Natural killer cell treated with Interleukin-12 subunit alpha and Interleukin-12 subunit beta and Interleukin-15 and Interleukin-18, amount 100 ng/mL, for 72 hours (primary cell): Measurements from ENCODE around the gene YARS2. TPM values are rescaled to one million over a fixed set of nuclear protein-coding genes. Genes with fewer than 3 reads are reported as not detected.
"Not testable (repeated sequence)": the region's sequence is repeated elsewhere in the genome, so short reads cannot be mapped to it uniquely, and the experiment has no call there.

ENCODE experiments used
- ATAC-seq, 2 donors: fragments of 150-1000 bp; cut with Tn5 transposase in 1 of 2; sonication (Bioruptor Pico), chemical (Tn5 transposase) in 1 of 2; 2 replicates each; pipeline ENCODE4 v1.10.0; 2021
- DNase-seq: peaks from one replicate; pipeline ENCODE4 v3.0.0; 2022; ENCODE audit warnings: low spot score
- H3K27ac Mint-ChIP-seq, 2 donors: 1 replicate in 1 of 2; 2 replicates in 1 of 2; pipeline ENCODE4 v1.8.0; 2022; ENCODE audit warnings: mixed read lengths in 2 of 2, mild to moderate bottlenecking in 1 of 2, moderate library complexity in 1 of 2
- H3K27me3 Mint-ChIP-seq, 2 donors: 1 replicate in 1 of 2; 2 replicates in 1 of 2; pipeline ENCODE4 v1.8.0; 2022; ENCODE audit warnings: mixed read lengths in 2 of 2
- H3K36me3 Mint-ChIP-seq: one replicate; pipeline ENCODE4 v1.8.0; 2022; ENCODE audit warnings: mixed read lengths
- H3K4me1 Mint-ChIP-seq, 2 donors: 1 replicate in 1 of 2; 2 replicates in 1 of 2; pipeline ENCODE4 v1.8.0; 2022; ENCODE audit warnings: low read depth in 2 of 2, mixed read lengths in 2 of 2, mild to moderate bottlenecking in 1 of 2
- H3K4me3 Mint-ChIP-seq: one replicate; pipeline ENCODE4 v1.8.0; 2022; ENCODE audit warnings: mixed read lengths
- H3K9me3 Mint-ChIP-seq: 2 replicates; pipeline ENCODE4 v1.8.0; 2022; ENCODE audit warnings: mixed read lengths
- total RNA-seq, 2 donors: library from RNA; stranded (reverse); gene quantifications; one replicate each; pipeline ENCODE4 v1.2.3, GENCODE V29; 2022

The YARS2 gene
- total RNA-seq, 2 donors from 2014 or later = 21.9 to 23.6 TPM

DNA sequence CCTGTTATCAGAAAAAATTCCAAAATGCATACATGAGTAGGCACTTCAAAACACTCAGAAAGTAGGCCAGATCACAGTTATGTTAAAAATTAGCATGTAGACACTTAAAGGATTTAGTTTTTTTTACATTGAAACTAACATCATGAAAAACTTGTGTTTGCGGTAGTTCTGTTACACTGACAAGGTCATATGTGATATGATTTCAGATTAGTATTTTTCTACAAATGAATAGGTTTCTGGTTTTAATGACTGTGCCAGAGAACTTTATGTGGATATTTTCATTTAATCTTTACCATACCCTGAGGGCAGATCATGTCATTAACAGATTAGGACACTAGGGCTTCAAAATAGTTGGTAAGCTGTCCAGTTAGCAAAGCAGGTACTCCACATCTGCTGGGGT, 20.7 kb downstream of the YARS2 start:
- ATAC-seq = no peak
- H3K27ac Mint-ChIP-seq = no peak overlapping the region
- peaks cover 21% of the 10 kb centered on the region for H3K36me3 Mint-ChIP-seq
- peaks cover 0 to 4% of the 10 kb centered on the region in 2 donors for H3K4me1 Mint-ChIP-seq
- no peaks in the 10 kb centered on the region for H3K9me3 Mint-ChIP-seq
- no peaks in the 10 kb centered on the region for H3K27me3 Mint-ChIP-seq
- H3K4me3 Mint-ChIP-seq = no peak overlapping the region
- no peak for DNase-seq

DNA sequence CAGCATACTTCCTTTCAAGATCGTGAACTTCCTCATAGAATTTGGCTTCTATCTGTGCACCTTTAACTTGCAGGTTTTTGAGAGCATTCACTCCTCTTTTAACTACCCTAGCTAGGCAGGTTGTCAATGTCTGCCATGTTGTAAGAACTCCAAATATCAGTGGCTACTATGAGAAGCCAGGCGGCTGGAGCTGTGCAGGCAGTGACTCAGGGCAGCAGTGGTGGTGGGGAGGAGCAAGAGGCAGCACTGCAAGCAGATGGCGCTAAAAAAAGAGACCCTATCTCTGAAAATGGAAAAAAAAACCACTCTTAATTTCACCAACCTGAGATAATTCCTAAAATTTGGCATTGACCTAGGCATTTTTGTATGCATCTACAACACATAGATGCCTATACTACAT, 28.5 kb downstream of the YARS2 start:
- Mint-ChIP-seq H3K4me3 (no peak overlapping the region), H3K9me3 (no peaks in the 10 kb centered on the region), H3K27me3 (no peaks in the 10 kb centered on the region), H3K27ac (no peak overlapping the region), H3K4me1 (peaks cover 0 to 5% of the 10 kb centered on the region in 2 donors), H3K36me3 (peaks cover 27% of the 10 kb centered on the region)
- ATAC-seq (no peak), DNase-seq (no peak)

DNA sequence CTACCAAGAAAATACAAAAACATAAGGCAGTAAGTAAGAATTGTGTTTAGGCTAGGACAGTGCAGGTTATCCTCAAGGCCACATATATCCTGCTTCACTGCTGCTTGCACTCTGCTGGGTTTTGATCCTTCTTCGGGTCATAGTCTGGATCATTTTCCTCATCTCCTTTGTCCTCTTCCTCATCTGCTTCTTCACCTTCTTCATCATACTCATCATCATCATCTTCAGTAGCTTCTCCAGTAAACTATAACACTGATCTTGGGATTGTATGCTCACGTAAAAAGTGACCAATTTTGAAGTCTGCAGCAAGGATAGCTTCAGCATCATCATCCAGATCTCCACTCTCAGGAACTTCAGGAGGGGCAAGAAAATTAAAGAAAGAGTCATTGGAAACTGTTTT, 29.4 kb downstream of the YARS2 start:
- Mint-ChIP-seq H3K27ac (no peak overlapping the region), H3K36me3 (peaks cover 24% of the 10 kb centered on the region), H3K27me3 (no peaks in the 10 kb centered on the region), H3K4me1 (peaks cover 0 to 5% of the 10 kb centered on the region in 2 donors), H3K4me3 (no peak overlapping the region), H3K9me3 (no peaks in the 10 kb centered on the region)
- DNase-seq = no peak
- no peak for ATAC-seq

DNA sequence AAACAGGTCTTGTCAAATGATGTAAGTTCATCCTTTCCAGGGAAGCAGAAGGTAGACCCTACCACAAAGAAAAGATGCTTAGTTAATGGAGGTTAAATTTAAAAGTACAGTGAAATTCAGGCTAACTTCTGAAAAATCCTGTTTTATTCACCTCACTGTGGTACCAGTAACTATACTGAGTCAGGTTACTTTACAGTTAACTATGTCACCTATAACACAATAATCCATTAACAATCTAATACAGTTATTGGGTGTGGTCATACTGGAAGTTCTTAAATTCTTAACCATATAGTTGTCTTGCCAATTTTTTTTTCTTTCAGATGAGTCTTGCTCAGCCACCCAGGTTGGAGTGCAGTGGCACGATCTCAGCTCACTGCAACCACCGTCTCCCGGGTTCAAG, 30.4 kb downstream of the YARS2 start:
- H3K36me3 Mint-ChIP-seq = peaks cover 21% of the 10 kb centered on the region
- not testable (repeated sequence) for H3K27ac Mint-ChIP-seq, H3K27me3 Mint-ChIP-seq, DNase-seq, H3K4me3 Mint-ChIP-seq, H3K4me1 Mint-ChIP-seq, ATAC-seq, H3K9me3 Mint-ChIP-seq

DNA sequence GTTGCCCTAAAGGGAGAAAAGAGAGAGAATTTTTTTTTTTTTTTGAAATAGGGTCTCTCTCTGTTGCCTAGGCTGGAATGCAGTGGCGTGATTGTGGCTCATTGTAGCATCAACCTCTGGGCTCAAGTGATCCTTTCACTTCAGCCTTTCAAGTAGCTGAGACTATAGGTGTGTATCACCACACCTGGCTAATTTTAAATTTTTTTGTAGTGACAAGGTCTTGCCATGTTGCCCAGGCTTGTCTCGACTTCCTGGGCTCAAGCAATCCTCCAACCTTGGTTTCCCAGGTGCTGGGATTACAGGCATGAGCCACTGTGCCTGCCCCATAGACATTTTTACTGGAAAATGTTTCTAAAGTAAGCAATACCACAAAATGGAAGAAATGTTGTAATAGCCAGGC, 36.8 kb downstream of the YARS2 start:
- no peak for ATAC-seq
- H3K27ac Mint-ChIP-seq = no peak overlapping the region
- H3K36me3 Mint-ChIP-seq = no peaks in the 10 kb centered on the region
- DNase-seq = no peak
- H3K9me3 Mint-ChIP-seq = no peaks in the 10 kb centered on the region
- no peaks in the 10 kb centered on the region for H3K4me1 Mint-ChIP-seq
- H3K4me3 Mint-ChIP-seq = no peak overlapping the region
- no peaks in the 10 kb centered on the region for H3K27me3 Mint-ChIP-seq

DNA sequence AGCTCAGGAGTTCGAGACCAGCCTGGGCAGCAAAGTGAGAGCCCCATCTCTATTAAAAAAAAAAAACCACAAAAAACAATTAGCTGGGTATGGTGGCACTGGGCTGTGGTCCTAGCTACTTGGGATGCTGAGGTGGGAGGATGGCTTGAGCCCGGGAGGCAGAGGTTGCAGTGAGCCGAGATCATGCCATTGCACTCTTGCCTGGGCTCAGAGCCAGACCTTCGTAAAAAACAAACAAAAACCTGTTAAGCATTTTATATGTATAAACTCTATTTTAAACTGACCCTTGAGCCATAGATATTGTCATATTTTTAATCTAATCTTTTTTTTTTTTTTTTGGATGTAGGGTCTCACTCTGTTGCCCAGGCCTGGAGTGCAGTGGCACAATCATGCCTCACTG, 40.9 kb downstream of the YARS2 start:
- DNase-seq (no peak), ATAC-seq (no peak)
- H3K36me3 Mint-ChIP-seq = peaks cover 13% of the 10 kb centered on the region
- H3K27me3 Mint-ChIP-seq = no peaks in the 10 kb centered on the region
- no peak overlapping the region for H3K27ac Mint-ChIP-seq
- no peaks in the 10 kb centered on the region for H3K4me1 Mint-ChIP-seq
- no peaks in the 10 kb centered on the region for H3K9me3 Mint-ChIP-seq
- H3K4me3 Mint-ChIP-seq = no peak overlapping the region

DNA sequence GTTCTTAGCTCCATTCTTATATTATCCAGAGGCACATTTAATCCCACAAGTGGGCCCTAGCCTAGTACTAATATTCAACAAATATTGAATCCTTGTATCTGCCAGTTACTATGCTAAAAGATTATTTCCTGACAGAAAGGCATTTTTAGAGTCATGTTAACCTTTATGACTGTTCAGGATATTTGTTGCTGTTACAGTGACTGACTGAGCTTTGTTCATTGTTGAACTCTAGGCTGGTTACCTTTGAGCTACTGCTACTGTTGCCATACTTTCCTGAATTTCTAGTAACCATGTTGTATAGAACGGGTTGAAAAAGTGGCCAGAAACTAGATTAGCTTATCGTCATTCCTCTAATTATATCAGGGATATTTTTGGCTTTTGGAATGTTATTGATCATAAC, 46.8 kb downstream of the YARS2 start:
- Mint-ChIP-seq H3K4me1 (peaks cover 0 to 7% of the 10 kb centered on the region in 2 donors), H3K4me3 (no peak overlapping the region), H3K9me3 (no peaks in the 10 kb centered on the region), H3K27me3 (no peaks in the 10 kb centered on the region), H3K36me3 (peaks cover 13% of the 10 kb centered on the region), H3K27ac (no peak overlapping the region)
- DNase-seq (no peak), ATAC-seq (no peak)

DNA sequence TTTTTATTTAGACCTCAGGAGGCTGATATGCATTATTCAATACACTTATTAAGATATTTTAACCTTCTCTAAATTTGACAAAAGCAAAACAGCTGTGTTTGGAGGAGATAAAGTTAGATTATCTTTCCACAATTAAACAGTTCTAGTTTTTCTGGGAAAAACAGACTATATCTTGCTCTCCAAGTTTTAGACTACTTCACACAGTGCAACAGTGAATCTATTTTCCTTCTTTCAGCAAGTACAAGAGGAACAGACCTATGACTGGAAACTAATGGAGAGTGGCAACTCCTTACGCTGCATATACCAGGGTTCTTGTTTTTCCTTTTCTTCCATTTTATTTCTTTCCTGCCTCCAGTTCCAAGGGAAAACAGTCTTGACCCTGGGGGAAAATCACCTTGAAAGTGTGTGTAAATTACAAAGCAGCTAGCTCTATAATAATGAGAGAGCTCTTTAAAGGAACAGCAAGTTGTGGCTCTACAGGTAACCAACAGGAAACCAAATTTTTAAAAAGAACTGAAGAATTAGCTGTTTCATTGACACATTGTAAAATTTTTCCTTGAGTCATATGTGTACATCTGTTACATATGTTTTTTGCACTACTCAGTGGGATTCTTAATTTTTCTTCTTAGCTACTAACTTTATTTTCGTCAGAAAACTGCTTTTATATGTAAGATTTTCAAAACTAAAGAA, 49.2 kb downstream of the YARS2 start:
- Mint-ChIP-seq H3K27ac (no peak overlapping the region), H3K36me3 (peaks cover 5% of the 10 kb centered on the region), H3K4me1 (peaks cover 0 to 7% of the 10 kb centered on the region in 2 donors), H3K4me3 (no peak overlapping the region), H3K27me3 (no peaks in the 10 kb centered on the region), H3K9me3 (no peaks in the 10 kb centered on the region)
- no peak for ATAC-seq
- no peak for DNase-seq

DNA sequence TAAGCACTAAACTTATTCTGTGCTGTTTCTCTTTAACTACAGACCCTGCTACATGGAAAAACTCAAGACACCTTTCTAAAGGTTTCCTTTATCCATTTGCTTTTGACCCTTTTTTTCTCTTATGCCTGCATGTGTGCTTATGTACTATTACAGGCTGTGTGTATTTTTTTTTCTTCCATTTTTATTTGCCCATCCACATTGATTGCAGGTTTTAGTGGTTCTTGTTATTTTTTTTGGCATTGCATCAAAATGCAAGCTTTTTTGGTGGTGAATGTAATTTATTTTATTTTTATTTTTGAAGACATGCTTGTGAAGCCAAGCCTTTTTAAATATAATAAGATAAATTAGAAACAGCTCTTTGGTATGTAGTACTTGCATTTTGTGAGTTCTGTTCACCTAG, 49.9 kb downstream of the YARS2 start:
- no peak overlapping the region for H3K27ac Mint-ChIP-seq
- no peaks in the 10 kb centered on the region for H3K27me3 Mint-ChIP-seq
- DNase-seq = no peak
- ATAC-seq = no peak
- no peaks in the 10 kb centered on the region for H3K36me3 Mint-ChIP-seq
- H3K4me3 Mint-ChIP-seq = no peak overlapping the region
- no peaks in the 10 kb centered on the region for H3K9me3 Mint-ChIP-seq
- peaks cover 0 to 7% of the 10 kb centered on the region in 2 donors for H3K4me1 Mint-ChIP-seq

DNA sequence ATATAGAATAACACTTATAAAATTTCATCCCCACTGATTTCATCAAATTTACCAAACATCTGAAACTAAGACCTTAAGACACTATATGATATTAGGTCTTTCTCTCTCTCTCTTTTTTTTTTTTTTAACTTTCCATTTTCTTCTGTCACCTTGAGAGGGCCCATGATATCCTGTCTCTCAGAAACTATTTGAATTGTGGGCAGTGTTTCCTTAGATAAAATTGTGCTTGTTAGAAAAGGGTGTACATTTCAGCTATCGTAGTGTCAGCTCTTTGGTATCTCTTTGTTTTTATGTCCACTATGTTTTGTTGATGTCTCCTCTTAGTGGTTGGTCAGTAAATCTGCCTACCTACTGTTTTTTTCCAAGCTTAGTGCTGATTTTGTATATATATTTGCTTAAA, 52.8 kb downstream of the YARS2 start:
- Mint-ChIP-seq H3K9me3 (no peaks in the 10 kb centered on the region), H3K36me3 (no peaks in the 10 kb centered on the region), H3K4me3 (no peak overlapping the region), H3K27ac (no peak overlapping the region), H3K4me1 (peaks cover 3 to 7% of the 10 kb centered on the region in 2 donors), H3K27me3 (no peaks in the 10 kb centered on the region)
- ATAC-seq (no peak), DNase-seq (no peak)

DNA sequence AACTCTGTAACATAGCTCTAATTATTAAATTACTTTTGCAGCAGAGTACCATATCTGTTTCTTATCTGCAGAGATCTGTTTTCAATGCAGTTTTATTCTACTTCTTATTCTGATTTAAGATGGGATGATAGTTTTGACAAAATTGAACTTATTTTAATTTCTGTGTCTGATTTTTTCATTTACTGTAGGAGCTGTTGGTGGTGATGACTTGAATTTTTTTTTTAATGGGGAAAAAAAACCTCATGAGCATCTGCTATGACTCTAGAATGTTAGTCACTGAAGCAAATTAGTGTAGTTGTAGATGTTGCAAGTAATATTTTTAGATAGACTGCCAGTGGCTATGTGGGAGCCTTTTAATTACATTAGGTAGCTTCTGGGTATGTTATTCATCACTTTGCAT, 53.2 kb downstream of the YARS2 start:
- Mint-ChIP-seq H3K4me3 (no peak overlapping the region), H3K4me1 (peaks cover 4 to 8% of the 10 kb centered on the region in 2 donors), H3K27ac (no peak overlapping the region), H3K27me3 (no peaks in the 10 kb centered on the region), H3K36me3 (no peaks in the 10 kb centered on the region), H3K9me3 (no peaks in the 10 kb centered on the region)
- ATAC-seq (no peak), DNase-seq (no peak)

DNA sequence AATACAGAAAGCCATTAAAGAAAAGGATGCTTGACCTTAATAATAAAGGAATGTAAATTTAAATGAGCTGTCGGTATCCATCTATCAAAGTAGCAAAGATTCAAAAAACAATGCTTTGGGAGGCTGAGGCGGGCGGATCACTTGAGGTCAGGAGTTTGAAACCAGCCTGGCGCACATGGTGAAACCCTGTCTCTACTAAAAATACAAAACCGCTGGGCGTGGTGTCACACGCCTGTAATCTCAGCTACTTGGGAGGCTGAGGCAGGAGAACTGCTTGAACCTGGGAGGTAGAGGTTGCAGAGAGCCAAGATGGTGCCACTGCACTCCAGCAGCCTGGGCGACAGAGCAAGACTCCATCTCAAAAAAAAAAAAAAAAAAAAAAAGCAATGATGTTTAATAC, 56.3 kb downstream of the YARS2 start:
- H3K27me3 Mint-ChIP-seq, DNase-seq, H3K9me3 Mint-ChIP-seq, ATAC-seq, H3K36me3 Mint-ChIP-seq, H3K4me3 Mint-ChIP-seq, H3K27ac Mint-ChIP-seq: not testable (repeated sequence)
- H3K4me1 Mint-ChIP-seq = peaks cover 7 to 11% of the 10 kb centered on the region in 2 donors

DNA sequence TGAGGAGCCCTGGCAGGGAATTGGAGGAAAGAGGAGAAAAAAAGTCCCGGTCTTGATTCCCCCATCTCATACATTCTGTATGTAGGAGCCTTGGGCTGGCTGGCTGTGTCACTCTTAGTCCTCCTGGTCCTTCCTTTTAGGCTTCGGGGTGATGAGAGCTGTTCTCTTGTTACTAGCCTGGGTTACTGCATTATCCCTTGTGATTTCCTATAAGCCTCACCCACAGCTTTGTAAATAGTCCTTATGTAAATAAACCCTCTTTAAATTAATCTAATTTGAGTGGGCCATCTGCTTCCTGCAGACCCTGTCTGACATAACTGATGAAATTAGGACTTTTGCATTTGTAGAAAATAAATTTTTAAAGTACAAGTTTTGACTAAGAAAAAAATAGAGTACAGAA, 57.4 kb downstream of the YARS2 start:
- peaks cover 5% of the 10 kb centered on the region for H3K36me3 Mint-ChIP-seq
- no peaks in the 10 kb centered on the region for H3K9me3 Mint-ChIP-seq
- ATAC-seq (no peak), DNase-seq (no peak)
- H3K4me3 Mint-ChIP-seq = no peak overlapping the region
- H3K27me3 Mint-ChIP-seq = no peaks in the 10 kb centered on the region
- H3K27ac Mint-ChIP-seq = no peak overlapping the region
- H3K4me1 Mint-ChIP-seq = peaks cover 16 to 17% of the 10 kb centered on the region in 2 donors

DNA sequence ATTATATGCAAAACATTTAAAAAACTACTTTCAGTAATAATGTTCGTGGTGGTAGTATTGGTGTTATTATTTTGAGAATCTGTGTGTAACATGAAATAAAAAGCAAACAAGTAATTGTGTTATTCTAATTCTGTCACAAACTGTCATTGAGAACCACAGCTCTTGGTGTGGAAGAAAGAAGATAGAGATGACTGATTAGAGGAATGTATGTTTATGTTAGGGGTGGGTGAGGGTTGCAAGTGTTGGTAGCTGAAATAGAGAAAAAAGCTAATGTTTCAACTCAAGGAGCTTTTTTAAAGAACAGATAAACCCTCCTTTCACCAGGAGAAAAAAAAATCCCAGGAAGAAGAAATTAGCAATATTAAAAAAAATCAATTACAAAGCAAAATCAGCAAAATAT, 58.3 kb downstream of the YARS2 start:
- peaks cover 19 to 24% of the 10 kb centered on the region in 2 donors for H3K4me1 Mint-ChIP-seq
- H3K9me3 Mint-ChIP-seq = no peaks in the 10 kb centered on the region
- DNase-seq = no peak
- H3K4me3 Mint-ChIP-seq = no peak overlapping the region
- peaks cover 5% of the 10 kb centered on the region for H3K36me3 Mint-ChIP-seq
- no peaks in the 10 kb centered on the region for H3K27me3 Mint-ChIP-seq
- no peak for ATAC-seq
- H3K27ac Mint-ChIP-seq = peak overlapping the region in 1 of 2 donors; percentile 69
